ENCODE measurements around the gene CCDC27.
"Not testable (repeated sequence)": the region's sequence is repeated elsewhere in the genome, so short reads cannot be mapped to it uniquely, and the experiment has no call there.

CCDC27 gene

GRCh38 chr1:3724416-3725030 lies 27.7 kb upstream of the CCDC27 start:
- not testable (repeated sequence) for H3K27me3 ChIP-seq (ENCODE audit: insufficient read depth, low read length); H3K27ac ChIP-seq (ENCODE audit: low read length); H3K4me3 ChIP-seq (ENCODE audit: low read length); H3K9ac ChIP-seq (ENCODE audit: low read depth, low read length); H3K36me3 ChIP-seq (ENCODE audit: insufficient read depth, low read depth, low read length); H3K4me1 ChIP-seq (ENCODE audit: insufficient read depth, low read length); H3K9me3 ChIP-seq (ENCODE audit: insufficient read depth, low read depth, low read length)

- Histone ChIP-seq H3K4me1 (ENCODE audit: insufficient read depth, low read length) (no peaks in the 10 kb centered on the region), H3K36me3 (ENCODE audit: insufficient read depth, low read depth, low read length) (no peaks in the 10 kb centered on the region), H3K27ac (ENCODE audit: low read length) (no peak overlapping the region), H3K9ac (ENCODE audit: low read depth, low read length) (no peak overlapping the region), H3K9me3 (ENCODE audit: insufficient read depth, low read depth, low read length) (no peaks in the 10 kb centered on the region), H3K27me3 (ENCODE audit: insufficient read depth, low read length) (no peaks in the 10 kb centered on the region), H3K4me3 (ENCODE audit: low read length) (no peak overlapping the region)
Observed at GRCh38 chr1:3725366-3725765, 26.9 kb upstream of the CCDC27 start.

- Histone ChIP-seq H3K4me1 (ENCODE audit: insufficient read depth, low read length) (no peaks in the 10 kb centered on the region), H3K36me3 (ENCODE audit: insufficient read depth, low read depth, low read length) (no peaks in the 10 kb centered on the region), H3K4me3 (ENCODE audit: low read length) (no peak overlapping the region), H3K27ac (ENCODE audit: low read length) (no peak overlapping the region), H3K27me3 (ENCODE audit: insufficient read depth, low read length) (no peaks in the 10 kb centered on the region), H3K9me3 (ENCODE audit: insufficient read depth, low read depth, low read length) (no peaks in the 10 kb centered on the region), H3K9ac (ENCODE audit: low read depth, low read length) (no peak overlapping the region)
Observed at GRCh38 chr1:3727042-3727824, 25.0 kb upstream of the CCDC27 start.

- no peak overlapping the region for H3K4me3 ChIP-seq (ENCODE audit: low read length)
- H3K27ac ChIP-seq (ENCODE audit: low read length): no peak overlapping the region
- H3K9me3 ChIP-seq (ENCODE audit: insufficient read depth, low read depth, low read length): no peaks in the 10 kb centered on the region
- H3K4me1 ChIP-seq (ENCODE audit: insufficient read depth, low read length): no peaks in the 10 kb centered on the region
- no peak overlapping the region for H3K9ac ChIP-seq (ENCODE audit: low read depth, low read length)
- no peaks in the 10 kb centered on the region for H3K36me3 ChIP-seq (ENCODE audit: insufficient read depth, low read depth, low read length)
- no peaks in the 10 kb centered on the region for H3K27me3 ChIP-seq (ENCODE audit: insufficient read depth, low read length)
Observed at GRCh38 chr1:3727825-3728776, 24.1 kb upstream of the CCDC27 start.

- Histone ChIP-seq H3K27me3 (ENCODE audit: insufficient read depth, low read length) (no peaks in the 10 kb centered on the region), H3K9me3 (ENCODE audit: insufficient read depth, low read depth, low read length) (no peaks in the 10 kb centered on the region), H3K4me3 (ENCODE audit: low read length) (no peak overlapping the region), H3K27ac (ENCODE audit: low read length) (no peak overlapping the region), H3K4me1 (ENCODE audit: insufficient read depth, low read length) (no peaks in the 10 kb centered on the region), H3K36me3 (ENCODE audit: insufficient read depth, low read depth, low read length) (no peaks in the 10 kb centered on the region), H3K9ac (ENCODE audit: low read depth, low read length) (no peak overlapping the region)
Observed at GRCh38 chr1:3729594-3730542, 22.4 kb upstream of the CCDC27 start.

GRCh38 chr1:3730543-3731247 lies 21.6 kb upstream of the CCDC27 start:
- Histone ChIP-seq H3K27ac (ENCODE audit: low read length) (no peak overlapping the region), H3K4me1 (ENCODE audit: insufficient read depth, low read length) (no peaks in the 10 kb centered on the region), H3K4me3 (ENCODE audit: low read length) (no peak overlapping the region), H3K27me3 (ENCODE audit: insufficient read depth, low read length) (no peaks in the 10 kb centered on the region), H3K36me3 (ENCODE audit: insufficient read depth, low read depth, low read length) (peaks cover 4% of the 10 kb centered on the region; the same call in 1 of the 2 replicates), H3K9me3 (ENCODE audit: insufficient read depth, low read depth, low read length) (no peaks in the 10 kb centered on the region), H3K9ac (ENCODE audit: low read depth, low read length) (no peak overlapping the region)

GRCh38 chr1:3731583-3732433 lies 20.4 kb upstream of the CCDC27 start:
- Histone ChIP-seq H3K4me1 (ENCODE audit: insufficient read depth, low read length) (no peaks in the 10 kb centered on the region), H3K9ac (ENCODE audit: low read depth, low read length) (no peak overlapping the region), H3K27ac (ENCODE audit: low read length) (no peak overlapping the region), H3K36me3 (ENCODE audit: insufficient read depth, low read depth, low read length) (peaks cover 15% of the 10 kb centered on the region), H3K4me3 (ENCODE audit: low read length) (no peak overlapping the region), H3K27me3 (ENCODE audit: insufficient read depth, low read length) (no peaks in the 10 kb centered on the region), H3K9me3 (ENCODE audit: insufficient read depth, low read depth, low read length) (no peaks in the 10 kb centered on the region)

- H3K4me3 ChIP-seq (ENCODE audit: low read length): peak overlapping the region; percentile 53; the same call in 1 of the 2 replicates
- H3K9me3 ChIP-seq (ENCODE audit: insufficient read depth, low read depth, low read length): no peaks in the 10 kb centered on the region
- H3K36me3 ChIP-seq (ENCODE audit: insufficient read depth, low read depth, low read length): peaks cover 22% of the 10 kb centered on the region
- no peaks in the 10 kb centered on the region for H3K4me1 ChIP-seq (ENCODE audit: insufficient read depth, low read length)
- H3K27ac ChIP-seq (ENCODE audit: low read length): no peak overlapping the region
- peak overlapping the region; percentile 37; the same call in 1 of the 2 replicates for H3K9ac ChIP-seq (ENCODE audit: low read depth, low read length)
- H3K27me3 ChIP-seq (ENCODE audit: insufficient read depth, low read length): no peaks in the 10 kb centered on the region
Observed at GRCh38 chr1:3732434-3733093, 19.7 kb upstream of the CCDC27 start.

- peak overlapping the region; percentile 37; the same call in 1 of the 2 replicates for H3K9ac ChIP-seq (ENCODE audit: low read depth, low read length)
- no peak overlapping the region for H3K27ac ChIP-seq (ENCODE audit: low read length)
- peak overlapping the region; percentile 53; the same call in 1 of the 2 replicates for H3K4me3 ChIP-seq (ENCODE audit: low read length)
- H3K27me3 ChIP-seq (ENCODE audit: insufficient read depth, low read length): no peaks in the 10 kb centered on the region
- no peaks in the 10 kb centered on the region for H3K4me1 ChIP-seq (ENCODE audit: insufficient read depth, low read length)
- no peaks in the 10 kb centered on the region for H3K9me3 ChIP-seq (ENCODE audit: insufficient read depth, low read depth, low read length)
- peaks cover 28% of the 10 kb centered on the region for H3K36me3 ChIP-seq (ENCODE audit: insufficient read depth, low read depth, low read length)
Observed at GRCh38 chr1:3733094-3733882, 19.0 kb upstream of the CCDC27 start.
